ENCODE results near the gene GNAS-AS1.
"Not testable (repeated sequence)": the region's sequence is repeated elsewhere in the genome, so short reads cannot be mapped to it uniquely, and the experiment has no call there.

GNAS-AS1 gene

GRCh38 chr20:58829531-58829941 is 21.2 kb downstream of the GNAS-AS1 start:
- no CpG with 5 or more reads among the region's 6 CpGs for WGBS (ENCODE audit: extremely low coverage, insufficient coverage, insufficient read length)
- H3K4me1 ChIP-seq (ENCODE audit: control insufficient read depth in 1 of 2, insufficient read depth in 2 of 2, low read length in 2 of 2): peaks cover 5 to 8% of the 10 kb centered on the region in 2 experiments
- H3K9ac ChIP-seq (ENCODE audit: low read length): no peak overlapping the region
- no peak overlapping the region for H3K18ac ChIP-seq (ENCODE audit: low read length)
- H2AK5ac ChIP-seq (ENCODE audit: low read length): no peak overlapping the region
- H3K79me2 ChIP-seq (ENCODE audit: control insufficient read depth, insufficient read depth, low read length, poor library complexity): no peaks in the 10 kb centered on the region
- H3K14ac ChIP-seq (ENCODE audit: low read length): no peak overlapping the region
- H3K23ac ChIP-seq (ENCODE audit: low read length): no peak overlapping the region
- no peak overlapping the region for H2BK12ac ChIP-seq (ENCODE audit: low read length)
- no peaks in the 10 kb centered on the region for H3K27me3 ChIP-seq (ENCODE audit: insufficient read depth, low read length)
- no peak overlapping the region for H3K4me2 ChIP-seq (ENCODE audit: low read length)
- H4K91ac ChIP-seq (ENCODE audit: low read depth, low read length): no peak overlapping the region
- H2BK120ac ChIP-seq (ENCODE audit: insufficient read depth, low read length, poor library complexity): no peak overlapping the region
- no peak overlapping the region for H4K12ac ChIP-seq (ENCODE audit: low read depth, low read length)
- no peak overlapping the region for H4K8ac ChIP-seq (ENCODE audit: low read depth, low read length)
- H3K9me3 ChIP-seq (ENCODE audit: insufficient read depth, low read depth, low read length): peaks cover 11% of the 10 kb centered on the region
- no peak for DNase-seq
- H3K79me1 ChIP-seq (ENCODE audit: low read length): no peaks in the 10 kb centered on the region
- H2BK5ac ChIP-seq (ENCODE audit: low read depth, low read length, poor library complexity): no peak overlapping the region
- no peak overlapping the region for H3K4me3 ChIP-seq (ENCODE audit: low read depth, low read length)
- no peak overlapping the region for H3K4ac ChIP-seq (ENCODE audit: low read depth, low read length)
- H2AFZ ChIP-seq (ENCODE audit: insufficient read depth, low read length, poor library complexity): no peak overlapping the region
- H3K27ac ChIP-seq (ENCODE audit: low read depth, low read length): no peak overlapping the region
- H3K36me3 ChIP-seq (ENCODE audit: control insufficient read depth in 1 of 2, insufficient read depth in 2 of 2, low read length in 2 of 2): peaks cover 0 to 4% of the 10 kb centered on the region in 2 experiments

- not testable (repeated sequence) for H3K79me2 ChIP-seq (ENCODE audit: control insufficient read depth, insufficient read depth, low read length, poor library complexity); H3K27me3 ChIP-seq (ENCODE audit: insufficient read depth, low read length); H3K4me1 ChIP-seq (ENCODE audit: control insufficient read depth in 1 of 2, insufficient read depth in 2 of 2, low read length in 2 of 2); DNase-seq; H4K8ac ChIP-seq (ENCODE audit: low read depth, low read length); H3K27ac ChIP-seq (ENCODE audit: low read depth, low read length); H3K14ac ChIP-seq (ENCODE audit: low read length); H4K91ac ChIP-seq (ENCODE audit: low read depth, low read length); H3K18ac ChIP-seq (ENCODE audit: low read length); H3K36me3 ChIP-seq (ENCODE audit: control insufficient read depth in 1 of 2, insufficient read depth in 2 of 2, low read length in 2 of 2); H3K4me3 ChIP-seq (ENCODE audit: low read depth, low read length); H3K9ac ChIP-seq (ENCODE audit: low read length); H3K4me2 ChIP-seq (ENCODE audit: low read length); H2BK120ac ChIP-seq (ENCODE audit: insufficient read depth, low read length, poor library complexity); H3K4ac ChIP-seq (ENCODE audit: low read depth, low read length); H3K9me3 ChIP-seq (ENCODE audit: insufficient read depth, low read depth, low read length); H2BK5ac ChIP-seq (ENCODE audit: low read depth, low read length, poor library complexity); H3K23ac ChIP-seq (ENCODE audit: low read length); H3K79me1 ChIP-seq (ENCODE audit: low read length); H2AFZ ChIP-seq (ENCODE audit: insufficient read depth, low read length, poor library complexity); H2BK12ac ChIP-seq (ENCODE audit: low read length); H2AK5ac ChIP-seq (ENCODE audit: low read length); H4K12ac ChIP-seq (ENCODE audit: low read depth, low read length)
- no CpG with 5 or more reads among the region's 5 CpGs for WGBS (ENCODE audit: extremely low coverage, insufficient coverage, insufficient read length)
These were observed 21.9 kb downstream of the GNAS-AS1 start for GRCh38 chr20:58828804-58829203.

GRCh38 chr20:58828136-58828535 is 22.6 kb downstream of the GNAS-AS1 start:
- no peak overlapping the region for H3K4ac ChIP-seq (ENCODE audit: low read depth, low read length)
- H4K91ac ChIP-seq (ENCODE audit: low read depth, low read length): no peak overlapping the region
- no peak overlapping the region for H3K4me3 ChIP-seq (ENCODE audit: low read depth, low read length)
- H3K36me3 ChIP-seq (ENCODE audit: control insufficient read depth in 1 of 2, insufficient read depth in 2 of 2, low read length in 2 of 2): peaks cover 0 to 2% of the 10 kb centered on the region in 2 experiments
- H2BK5ac ChIP-seq (ENCODE audit: low read depth, low read length, poor library complexity): no peak overlapping the region
- H2AK5ac ChIP-seq (ENCODE audit: low read length): no peak overlapping the region
- H3K18ac ChIP-seq (ENCODE audit: low read length): no peak overlapping the region
- H3K9ac ChIP-seq (ENCODE audit: low read length): no peak overlapping the region
- no peaks in the 10 kb centered on the region for H3K27me3 ChIP-seq (ENCODE audit: insufficient read depth, low read length)
- H3K14ac ChIP-seq (ENCODE audit: low read length): no peak overlapping the region
- H4K8ac ChIP-seq (ENCODE audit: low read depth, low read length): no peak overlapping the region
- no peak overlapping the region for H2AFZ ChIP-seq (ENCODE audit: insufficient read depth, low read length, poor library complexity)
- H3K79me1 ChIP-seq (ENCODE audit: low read length): no peaks in the 10 kb centered on the region
- peaks cover 9% of the 10 kb centered on the region for H3K9me3 ChIP-seq (ENCODE audit: insufficient read depth, low read depth, low read length)
- WGBS (ENCODE audit: extremely low coverage, insufficient coverage, insufficient read length): no CpG with 5 or more reads among the region's 2 CpGs
- H4K12ac ChIP-seq (ENCODE audit: low read depth, low read length): no peak overlapping the region
- peaks cover 3 to 5% of the 10 kb centered on the region in 2 experiments for H3K4me1 ChIP-seq (ENCODE audit: control insufficient read depth in 1 of 2, insufficient read depth in 2 of 2, low read length in 2 of 2)
- no peak overlapping the region for H2BK120ac ChIP-seq (ENCODE audit: insufficient read depth, low read length, poor library complexity)
- no peaks in the 10 kb centered on the region for H3K79me2 ChIP-seq (ENCODE audit: control insufficient read depth, insufficient read depth, low read length, poor library complexity)
- no peak for DNase-seq
- H3K27ac ChIP-seq (ENCODE audit: low read depth, low read length): no peak overlapping the region
- H3K4me2 ChIP-seq (ENCODE audit: low read length): no peak overlapping the region
- no peak overlapping the region for H2BK12ac ChIP-seq (ENCODE audit: low read length)
- no peak overlapping the region for H3K23ac ChIP-seq (ENCODE audit: low read length)

- H3K14ac ChIP-seq (ENCODE audit: low read length): no peak overlapping the region
- H2BK120ac ChIP-seq (ENCODE audit: insufficient read depth, low read length, poor library complexity): no peak overlapping the region
- no peak overlapping the region for H2AFZ ChIP-seq (ENCODE audit: insufficient read depth, low read length, poor library complexity)
- H4K8ac ChIP-seq (ENCODE audit: low read depth, low read length): no peak overlapping the region
- no peak overlapping the region for H3K9ac ChIP-seq (ENCODE audit: low read length)
- no peak overlapping the region for H2AK5ac ChIP-seq (ENCODE audit: low read length)
- no peak overlapping the region for H3K27ac ChIP-seq (ENCODE audit: low read depth, low read length)
- no CpG with 5 or more reads among the region's 5 CpGs for WGBS (ENCODE audit: extremely low coverage, insufficient coverage, insufficient read length)
- H3K4me2 ChIP-seq (ENCODE audit: low read length): no peak overlapping the region
- H3K18ac ChIP-seq (ENCODE audit: low read length): no peak overlapping the region
- H3K4ac ChIP-seq (ENCODE audit: low read depth, low read length): no peak overlapping the region
- H4K12ac ChIP-seq (ENCODE audit: low read depth, low read length): no peak overlapping the region
- peaks cover 0 to 2% of the 10 kb centered on the region in 2 experiments for H3K4me1 ChIP-seq (ENCODE audit: control insufficient read depth in 1 of 2, insufficient read depth in 2 of 2, low read length in 2 of 2)
- no peaks in the 10 kb centered on the region for H3K79me2 ChIP-seq (ENCODE audit: control insufficient read depth, insufficient read depth, low read length, poor library complexity)
- H4K91ac ChIP-seq (ENCODE audit: low read depth, low read length): no peak overlapping the region
- H3K23ac ChIP-seq (ENCODE audit: low read length): no peak overlapping the region
- H3K36me3 ChIP-seq (ENCODE audit: control insufficient read depth in 1 of 2, insufficient read depth in 2 of 2, low read length in 2 of 2): peaks cover 0 to 4% of the 10 kb centered on the region in 2 experiments
- H3K4me3 ChIP-seq (ENCODE audit: low read depth, low read length): no peak overlapping the region
- no peak for DNase-seq
- H2BK12ac ChIP-seq (ENCODE audit: low read length): no peak overlapping the region
- no peaks in the 10 kb centered on the region for H3K27me3 ChIP-seq (ENCODE audit: insufficient read depth, low read length)
- H3K79me1 ChIP-seq (ENCODE audit: low read length): no peaks in the 10 kb centered on the region
- peaks cover 10% of the 10 kb centered on the region for H3K9me3 ChIP-seq (ENCODE audit: insufficient read depth, low read depth, low read length)
- no peak overlapping the region for H2BK5ac ChIP-seq (ENCODE audit: low read depth, low read length, poor library complexity)
These were observed 24.4 kb downstream of the GNAS-AS1 start for GRCh38 chr20:58826271-58826670.

Data from trophoblast cell (in vitro differentiated cells and primary cell).